ENCODE data around the gene PCBD2. TPM values are rescaled to one million over a fixed set of nuclear protein-coding genes. Genes with fewer than 3 reads are reported as not detected.

PCBD2 gene
- polyA plus RNA-seq, 1 experiment: 3.3 TPM

- DNase-seq (ENCODE audit: low read depth): no peak
- Histone ChIP-seq H3K36me3 (ENCODE audit: control insufficient read depth, insufficient read depth, low read length) (no peaks in the 10 kb centered on the region), H3K4me3 (ENCODE audit: low read depth, low read length) (no peak overlapping the region), H3K27me3 (ENCODE audit: control insufficient read depth, insufficient read depth, low read length) (no peaks in the 10 kb centered on the region)
- POLR2A ChIA-PET: no interaction called here
- no peak for TF ChIP-seq CTCF (IDR thresholded peaks at IDR 0.05; ENCODE audit: insufficient read depth, low read depth, low read length)
- CTCF ChIA-PET: interaction anchor here (1.0 kb wide), 1 partner anchor 11 kb away, joined by 3 read pairs; no protein-coding TSS in a partner anchor
These were observed 32.6 kb downstream of the PCBD2 start for GRCh38 chr5:134937526-134937925.

- CTCF ChIA-PET: no interaction called here
- TF ChIP-seq CTCF (IDR thresholded peaks at IDR 0.05; ENCODE audit: insufficient read depth, low read depth, low read length): no peak
- H3K36me3 ChIP-seq (ENCODE audit: control insufficient read depth, insufficient read depth, low read length): no peaks in the 10 kb centered on the region
These were observed 33.1 kb downstream of the PCBD2 start for GRCh38 chr5:134938030-134938429.

GRCh38 chr5:134939500-134939899, 34.6 kb downstream of the PCBD2 start:
- Histone ChIP-seq H3K36me3 (ENCODE audit: control insufficient read depth, insufficient read depth, low read length) (no peaks in the 10 kb centered on the region), H3K27me3 (ENCODE audit: control insufficient read depth, insufficient read depth, low read length) (no peaks in the 10 kb centered on the region), H3K4me3 (ENCODE audit: low read depth, low read length) (no peak overlapping the region)
- ChIA-PET POLR2A (no interaction called here), CTCF (interaction anchor here (0.7 to 1.7 kb wide), 2 partner anchors 9 to 35 kb away, joined by 3 to 4 read pairs; partner anchors contain the start of gene PCBD2)
- TF ChIP-seq CTCF (IDR thresholded peaks at IDR 0.05; ENCODE audit: insufficient read depth, low read depth, low read length): no peak
- no peak for DNase-seq (ENCODE audit: low read depth)

More at GRCh38 chr5:134938030-134938429, 33.1 kb downstream of the PCBD2 start:
- Histone ChIP-seq H3K4me3 (ENCODE audit: low read depth, low read length) (no peak overlapping the region), H3K27me3 (ENCODE audit: control insufficient read depth, insufficient read depth, low read length) (no peaks in the 10 kb centered on the region)
- POLR2A ChIA-PET: no interaction called here
- no peak for DNase-seq (ENCODE audit: low read depth)

- POLR2A ChIA-PET: no interaction called here
- no peak for DNase-seq (ENCODE audit: low read depth)
- no peaks in the 10 kb centered on the region for H3K27me3 ChIP-seq (ENCODE audit: control insufficient read depth, insufficient read depth, low read length)
- no peak overlapping the region for H3K4me3 ChIP-seq (ENCODE audit: low read depth, low read length)
- CTCF ChIA-PET: interaction anchor here (1.5 kb wide), 1 partner anchor 39 kb away, joined by 3 read pairs; the partner anchor contains the start of gene PCBD2
- no peak for TF ChIP-seq CTCF (IDR thresholded peaks at IDR 0.05; ENCODE audit: insufficient read depth, low read depth, low read length)
- no peaks in the 10 kb centered on the region for H3K36me3 ChIP-seq (ENCODE audit: control insufficient read depth, insufficient read depth, low read length)
These were observed 38.6 kb downstream of the PCBD2 start for GRCh38 chr5:134943547-134943946.

GRCh38 chr5:134944630-134945029, 39.7 kb downstream of the PCBD2 start:
- H3K36me3 ChIP-seq (ENCODE audit: control insufficient read depth, insufficient read depth, low read length): no peaks in the 10 kb centered on the region
- H3K4me3 ChIP-seq (ENCODE audit: low read depth, low read length): no peak overlapping the region
- H3K27me3 ChIP-seq (ENCODE audit: control insufficient read depth, insufficient read depth, low read length): no peaks in the 10 kb centered on the region
- no peak for DNase-seq (ENCODE audit: low read depth)
- POLR2A ChIA-PET: no interaction called here
- no peak for TF ChIP-seq CTCF (IDR thresholded peaks at IDR 0.05; ENCODE audit: insufficient read depth, low read depth, low read length)
- CTCF ChIA-PET: interaction anchor here (1.5 kb wide), 1 partner anchor 40 kb away, joined by 3 read pairs; the partner anchor contains the start of gene PCBD2

Measured in BJ (cell line).